OCI-LY3 (cell line): ENCODE measurements around the gene HSPA9.

Experiments
- H2AFZ ChIP-seq: fragments of 200-600, 300-600 bp; shearing (Covaris generic); 2 replicates; pipeline ENCODE4 v1.6.0; 2014; ENCODE audit warnings: antibody characterized with exemption, low read depth, low read length
- H3K27ac ChIP-seq: fragments of 200-600, 300-600 bp; sonication (generic); 2 replicates; pipeline ENCODE4 v1.5.1; 2014; ENCODE audit warnings: mild to moderate bottlenecking, low read length, moderate library complexity, mixed read lengths
- H3K27me3 ChIP-seq: fragments of 200-600, 300-600 bp; sonication (generic); 2 replicates; pipeline ENCODE4 v1.6.1; 2014; ENCODE audit warnings: low read depth, low read length, mixed read lengths
- H3K36me3 ChIP-seq: fragments of 200-600, 300-600 bp; sonication (generic); replicated peaks from 2 replicates; pipeline ENCODE3; 2014; ENCODE audit warnings: low read depth, low read length, mixed read lengths
- H3K4me1 ChIP-seq: fragments of 300-600, 200-600 bp; sonication (generic); 2 replicates; pipeline ENCODE4 v1.6.1; 2014; ENCODE audit warnings: low read length, mixed read lengths
- H3K4me2 ChIP-seq: fragments of 200-600, 300-600 bp; sonication (generic); 2 replicates; pipeline ENCODE4 v1.6.1; 2014; ENCODE audit warnings: low read length, mixed read lengths
- H3K4me3 ChIP-seq: fragments of 300-600, 200-600 bp; sonication (generic); 2 replicates; pipeline ENCODE4 v1.5.1; 2014; ENCODE audit warnings: antibody characterized with exemption, mild to moderate bottlenecking, low read length, moderate library complexity
- H3K79me2 ChIP-seq: fragments of 300-600, 200-600 bp; shearing (Covaris generic); 2 replicates; pipeline ENCODE4 v1.6.1; 2014; ENCODE audit warnings: mild to moderate bottlenecking, low read length, mixed read lengths
- H3K9ac ChIP-seq: fragments of 300-600, 200-600 bp; shearing (Covaris generic); 2 replicates; pipeline ENCODE4 v1.6.0; 2014; ENCODE audit warnings: mild to moderate bottlenecking, low read length, moderate library complexity
- H3K9me3 ChIP-seq: fragments of 200-600, 300-600 bp; shearing (Covaris generic); 2 replicates; pipeline ENCODE4 v1.6.1; 2014; ENCODE audit warnings: low read length, mixed read lengths; ENCODE audit not compliant: insufficient read depth
- H4K20me1 ChIP-seq: fragments of 200-600, 300-600 bp; sonication (generic); 2 replicates; pipeline ENCODE4 v1.6.1; 2016; ENCODE audit warnings: low read length, mixed read lengths; ENCODE audit not compliant: insufficient read depth
- EZH2phosphoT487 ChIP-seq: fragments of 200-600 bp; shearing (Covaris generic); IDR thresholded peaks from 2 replicates; pipeline ENCODE4 v1.6.1; 2018; ENCODE audit warnings: antibody characterized with exemption, mixed run types, low read depth
- TF ChIP-seq, protein P1 (sequence below): fragments of 200-600, 300-600 bp; sonication (generic); IDR thresholded peaks from 2 replicates; pipeline ENCODE4 v1.5.1; 2014; ENCODE audit warnings: antibody characterized with exemption, low read length, low read depth

The HSPA9 gene

DNA sequence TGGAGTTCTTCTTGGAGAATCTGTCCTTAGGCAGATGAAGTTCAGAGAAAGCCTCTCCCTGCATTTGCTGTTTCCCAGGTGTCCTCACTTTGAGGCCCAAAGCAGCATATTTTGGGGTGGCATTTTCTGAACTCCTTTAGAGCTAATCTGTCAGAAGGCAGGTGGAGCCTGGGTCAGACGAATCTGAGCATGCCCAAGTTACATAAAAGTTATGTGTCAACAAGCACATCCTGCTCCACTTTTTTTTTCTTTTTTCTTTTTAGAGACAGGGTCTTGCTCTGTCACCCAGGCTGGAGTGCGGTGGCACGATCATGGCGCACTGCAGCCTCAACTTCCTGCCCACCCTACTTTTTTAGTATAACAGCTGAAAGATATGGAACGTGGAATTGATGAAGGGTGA is 41.3 kb upstream of the HSPA9 start:
- Histone ChIP-seq H3K27me3 (no peaks in the 10 kb centered on the region), H3K4me2 (no peak overlapping the region), H3K79me2 (no peaks in the 10 kb centered on the region), H3K9ac (no peak overlapping the region), H3K27ac (no peak overlapping the region), H3K9me3 (no peaks in the 10 kb centered on the region), H3K4me3 (no peak overlapping the region), H4K20me1 (no peaks in the 10 kb centered on the region), H2AFZ (no peak overlapping the region), H3K4me1 (peaks cover under 1% of the 10 kb centered on the region; the same call in 1 of the 2 replicates), H3K36me3 (no peaks in the 10 kb centered on the region)
- no peak for TF ChIP-seq EZH2phosphoT487
- TF ChIP-seq, protein P1, sequence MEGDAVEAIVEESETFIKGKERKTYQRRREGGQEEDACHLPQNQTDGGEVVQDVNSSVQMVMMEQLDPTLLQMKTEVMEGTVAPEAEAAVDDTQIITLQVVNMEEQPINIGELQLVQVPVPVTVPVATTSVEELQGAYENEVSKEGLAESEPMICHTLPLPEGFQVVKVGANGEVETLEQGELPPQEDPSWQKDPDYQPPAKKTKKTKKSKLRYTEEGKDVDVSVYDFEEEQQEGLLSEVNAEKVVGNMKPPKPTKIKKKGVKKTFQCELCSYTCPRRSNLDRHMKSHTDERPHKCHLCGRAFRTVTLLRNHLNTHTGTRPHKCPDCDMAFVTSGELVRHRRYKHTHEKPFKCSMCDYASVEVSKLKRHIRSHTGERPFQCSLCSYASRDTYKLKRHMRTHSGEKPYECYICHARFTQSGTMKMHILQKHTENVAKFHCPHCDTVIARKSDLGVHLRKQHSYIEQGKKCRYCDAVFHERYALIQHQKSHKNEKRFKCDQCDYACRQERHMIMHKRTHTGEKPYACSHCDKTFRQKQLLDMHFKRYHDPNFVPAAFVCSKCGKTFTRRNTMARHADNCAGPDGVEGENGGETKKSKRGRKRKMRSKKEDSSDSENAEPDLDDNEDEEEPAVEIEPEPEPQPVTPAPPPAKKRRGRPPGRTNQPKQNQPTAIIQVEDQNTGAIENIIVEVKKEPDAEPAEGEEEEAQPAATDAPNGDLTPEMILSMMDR = no peak

GRCh38 chr5:138615461-138615860 is 40.3 kb upstream of the HSPA9 start:
- Histone ChIP-seq H3K4me3 (no peak overlapping the region), H3K79me2 (no peaks in the 10 kb centered on the region), H3K4me2 (no peak overlapping the region), H3K36me3 (no peaks in the 10 kb centered on the region), H3K27ac (no peak overlapping the region), H3K9ac (no peak overlapping the region), H3K9me3 (no peaks in the 10 kb centered on the region), H2AFZ (no peak overlapping the region), H3K4me1 (peaks cover 2% of the 10 kb centered on the region; the same call in 1 of the 2 replicates), H3K27me3 (no peaks in the 10 kb centered on the region), H4K20me1 (no peaks in the 10 kb centered on the region)
- TF ChIP-seq, protein P1 = no peak
- TF ChIP-seq EZH2phosphoT487 = no peak

GRCh38 chr5:138611678-138612218 is 36.5 kb upstream of the HSPA9 start:
- H3K79me2 ChIP-seq = no peaks in the 10 kb centered on the region
- no peak overlapping the region for H3K27ac ChIP-seq
- peak overlapping the region; percentile 67 for H3K4me3 ChIP-seq
- no peaks in the 10 kb centered on the region for H3K9me3 ChIP-seq
- H2AFZ ChIP-seq = 0 out of 2 replicates have a peak overlapping the region, but pooled peaks have one; percentile 76
- H4K20me1 ChIP-seq = no peaks in the 10 kb centered on the region
- TF ChIP-seq, protein P1 = no peak
- peaks cover 2% of the 10 kb centered on the region; the same call in 1 of the 2 replicates for H3K4me1 ChIP-seq
- H3K9ac ChIP-seq = peak overlapping the region; percentile 20; the same call in 1 of the 2 replicates
- H3K27me3 ChIP-seq = no peaks in the 10 kb centered on the region
- H3K4me2 ChIP-seq = peak overlapping the region; percentile 56
- no peaks in the 10 kb centered on the region for H3K36me3 ChIP-seq

GRCh38 chr5:138610918-138611677 is 35.9 kb upstream of the HSPA9 start:
- peak overlapping the region; percentile 67 for H3K4me3 ChIP-seq
- 0 out of 2 replicates have a peak overlapping the region, but pooled peaks have one; percentile 76 for H2AFZ ChIP-seq
- H3K4me2 ChIP-seq = peak overlapping the region; percentile 56

More at GRCh38 chr5:138610918-138611677, 35.9 kb upstream of the HSPA9 start:
- Histone ChIP-seq H3K27ac (no peak overlapping the region), H3K79me2 (no peaks in the 10 kb centered on the region), H3K4me1 (peaks cover 8% of the 10 kb centered on the region), H3K9ac (peak overlapping the region; percentile 20; the same call in 1 of the 2 replicates), H3K9me3 (no peaks in the 10 kb centered on the region), H3K36me3 (no peaks in the 10 kb centered on the region), H3K27me3 (no peaks in the 10 kb centered on the region), H4K20me1 (no peaks in the 10 kb centered on the region)
- TF ChIP-seq EZH2phosphoT487 = no peak
- TF ChIP-seq, protein P1 = no peak
